TTC549 (cell line): ENCODE measurements around the gene SCAF4.
"Not testable (repeated sequence)": the region's sequence is repeated elsewhere in the genome, so short reads cannot be mapped to it uniquely, and the experiment has no call there.

Source experiments
- FAIRE-seq: peaks from 2 replicates; lab custom pipeline; 2012; peaks lifted over from hg19 to GRCh38; lab: Jason Lieb, UNC

SCAF4 gene

DNA sequence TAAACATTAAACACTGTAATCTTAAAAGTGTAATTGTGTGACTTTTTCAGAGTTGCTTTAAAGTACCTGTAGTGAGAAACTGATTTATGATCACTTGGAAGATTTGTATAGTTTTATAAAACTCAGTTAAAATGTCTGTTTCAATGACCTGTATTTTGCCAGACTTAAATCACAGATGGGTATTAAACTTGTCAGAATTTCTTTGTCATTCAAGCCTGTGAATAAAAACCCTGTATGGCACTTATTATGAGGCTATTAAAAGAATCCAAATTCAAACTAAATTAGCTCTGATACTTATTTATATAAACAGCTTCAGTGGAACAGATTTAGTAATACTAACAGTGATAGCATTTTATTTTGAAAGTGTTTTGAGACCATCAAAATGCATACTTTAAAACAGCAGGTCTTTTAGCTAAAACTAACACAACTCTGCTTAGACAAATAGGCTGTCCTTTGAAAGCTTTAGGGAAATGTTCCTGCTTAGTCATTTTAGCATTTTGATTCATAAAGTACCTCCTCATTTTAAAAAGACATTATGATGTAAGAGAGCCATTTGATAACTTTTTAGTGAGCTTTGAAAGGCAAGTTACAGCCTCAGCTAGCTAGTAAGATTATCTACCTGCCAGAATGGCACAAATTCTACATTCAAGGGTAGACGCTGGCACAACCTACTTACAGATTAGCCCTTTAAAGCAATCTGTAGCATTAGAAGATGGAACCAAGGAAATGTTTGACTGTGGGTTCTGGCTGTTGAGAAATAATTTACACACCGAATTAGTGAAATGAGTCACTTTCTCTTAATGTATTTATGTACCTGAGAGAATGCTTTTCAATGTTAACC is 63.0 kb downstream of the SCAF4 start:
- FAIRE-seq: no peak

DNA sequence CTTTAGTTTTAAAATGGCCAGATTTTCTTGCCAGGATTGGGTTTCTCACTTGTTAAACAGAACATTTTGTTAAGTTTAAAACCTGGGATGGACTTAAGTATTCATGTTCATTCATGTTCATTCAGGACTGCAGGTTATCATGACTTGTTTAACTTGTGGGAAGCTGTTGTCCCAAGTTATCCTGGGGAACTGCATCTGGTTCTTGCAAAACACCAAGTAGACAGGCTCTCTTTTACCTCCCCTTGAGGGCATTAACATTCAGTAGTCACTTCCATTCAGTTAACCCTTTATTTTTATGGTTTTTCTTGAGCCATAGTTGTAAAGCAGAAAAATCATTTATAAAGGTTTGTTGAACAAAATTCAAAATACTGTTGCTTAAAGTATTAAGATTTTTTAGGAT is 64.3 kb downstream of the SCAF4 start:
- no peak for FAIRE-seq

DNA sequence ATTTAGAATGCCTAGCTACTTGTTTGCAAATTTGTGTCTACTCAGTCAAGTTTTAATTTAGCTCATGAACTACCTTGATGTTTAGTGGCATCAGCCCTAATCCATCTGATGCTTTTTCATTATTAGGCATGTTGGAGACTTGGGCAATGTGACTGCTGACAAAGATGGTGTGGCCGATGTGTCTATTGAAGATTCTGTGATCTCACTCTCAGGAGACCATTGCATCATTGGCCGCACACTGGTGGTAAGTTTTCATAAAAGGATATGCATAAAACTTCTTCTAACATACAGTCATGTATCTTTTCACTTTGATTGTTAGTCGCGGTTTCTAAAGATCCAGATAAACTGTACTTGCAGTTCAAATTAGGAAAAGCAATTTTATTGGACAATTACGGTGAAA is 64.8 kb downstream of the SCAF4 start:
- no peak for FAIRE-seq

DNA sequence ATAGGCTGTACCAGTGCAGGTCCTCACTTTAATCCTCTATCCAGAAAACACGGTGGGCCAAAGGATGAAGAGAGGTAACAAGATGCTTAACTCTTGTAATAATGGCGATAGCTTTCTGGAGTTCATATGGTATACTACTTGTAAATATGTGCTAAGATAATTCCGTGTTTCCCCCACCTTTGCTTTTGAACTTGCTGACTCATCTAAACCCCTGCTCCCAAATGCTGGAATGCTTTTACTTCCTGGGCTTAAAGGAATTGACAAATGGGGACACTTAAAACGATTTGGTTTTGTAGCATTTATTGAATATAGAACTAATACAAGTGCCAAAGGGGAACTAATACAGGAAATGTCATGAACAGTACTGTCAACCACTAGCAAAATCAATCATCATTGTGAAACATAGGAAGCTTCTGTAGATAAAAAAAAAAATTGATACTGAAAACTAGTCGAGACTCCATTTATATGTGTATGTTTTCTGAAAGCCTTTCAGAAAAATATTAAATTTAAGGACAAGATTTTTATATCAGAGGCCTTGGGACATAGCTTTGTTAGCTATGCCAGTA is 65.4 kb downstream of the SCAF4 start:
- no peak for FAIRE-seq

DNA sequence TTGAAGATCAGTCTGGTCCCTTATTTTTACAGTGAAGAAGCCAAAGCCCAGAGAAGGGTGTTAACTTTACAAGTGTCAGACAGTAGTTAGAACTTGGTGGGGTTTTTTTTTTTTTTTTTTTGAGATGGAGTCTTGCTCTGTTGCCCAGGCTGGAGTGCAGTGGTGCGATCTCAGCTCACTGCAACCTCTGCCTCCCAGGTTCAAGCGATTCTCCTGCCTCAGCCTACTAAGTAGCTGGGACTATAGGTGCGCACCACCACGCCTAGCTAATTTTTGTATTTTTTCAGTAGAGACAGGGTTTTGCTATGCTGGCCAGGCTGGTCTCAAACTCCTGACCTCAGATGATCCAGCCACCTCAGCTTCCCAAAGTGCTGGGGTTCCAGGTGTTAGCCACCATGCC is 66.0 kb downstream of the SCAF4 start:
- FAIRE-seq: not testable (repeated sequence)

DNA sequence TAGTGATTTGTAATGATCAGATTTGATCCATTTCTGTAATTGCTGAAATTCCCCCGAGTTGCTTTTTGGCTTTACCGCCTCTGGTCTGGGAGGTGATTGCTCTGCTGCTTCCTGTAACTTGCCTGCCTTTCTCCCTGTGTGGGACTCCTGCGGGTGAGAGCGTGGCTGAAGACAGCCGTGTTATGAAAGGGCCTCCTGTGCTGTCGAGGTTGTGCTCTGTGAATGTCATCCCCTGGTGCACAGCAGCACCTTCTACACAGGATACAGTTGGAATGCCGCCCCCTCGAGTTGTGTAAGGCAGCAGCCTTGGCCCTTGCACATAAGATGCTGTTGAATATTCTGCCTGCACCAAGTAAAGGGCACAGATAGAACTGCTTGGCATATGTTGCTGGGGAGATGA is 66.5 kb downstream of the SCAF4 start:
- no peak for FAIRE-seq

DNA sequence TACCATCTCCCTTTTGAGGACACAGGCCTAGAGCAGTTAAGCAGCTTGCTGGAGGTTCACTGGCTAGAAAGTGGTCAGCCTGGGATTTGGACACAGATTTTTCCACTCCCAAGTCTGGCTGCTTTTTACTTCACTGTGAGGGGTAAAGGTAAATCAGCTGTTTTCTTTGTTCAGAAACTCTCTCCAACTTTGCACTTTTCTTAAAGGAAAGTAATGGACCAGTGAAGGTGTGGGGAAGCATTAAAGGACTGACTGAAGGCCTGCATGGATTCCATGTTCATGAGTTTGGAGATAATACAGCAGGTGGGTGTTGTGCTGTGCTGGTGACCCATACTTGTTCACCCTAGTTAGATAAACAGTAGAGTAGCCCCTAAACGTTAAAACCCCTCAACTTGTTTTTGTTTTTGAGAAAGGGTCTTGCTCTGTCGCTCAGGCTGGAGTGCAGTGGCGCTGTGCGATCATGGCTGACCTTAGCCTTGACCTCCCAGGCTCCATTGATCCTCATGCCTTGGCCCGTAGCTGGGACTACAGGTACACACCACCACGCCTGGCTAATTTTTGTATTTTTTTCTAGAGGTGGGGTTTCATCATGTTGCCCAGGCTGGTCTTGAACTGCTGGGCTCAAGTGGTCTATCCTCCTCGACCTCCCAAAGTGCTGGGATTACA is 68.2 kb downstream of the SCAF4 start:
- FAIRE-seq: no peak

DNA sequence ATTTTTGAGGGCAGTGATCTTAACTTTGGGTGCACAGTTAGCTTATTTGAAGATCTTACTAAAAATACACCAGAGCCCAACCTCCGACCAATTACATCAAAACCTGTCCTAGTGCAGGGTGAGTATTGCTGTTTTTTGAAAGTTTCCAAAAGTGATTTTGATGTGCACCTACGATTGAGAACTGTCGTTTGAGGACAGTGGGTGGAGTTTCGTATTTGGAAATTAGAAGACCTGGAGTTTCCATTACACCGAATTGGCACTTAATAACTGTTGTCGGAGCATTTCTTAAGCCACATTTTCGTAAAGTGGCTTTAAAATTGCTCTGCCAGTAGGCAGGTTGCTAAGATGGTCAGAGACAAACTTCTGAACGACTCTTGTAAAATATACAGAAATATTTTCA is 71.3 kb downstream of the SCAF4 start:
- no peak for FAIRE-seq

DNA sequence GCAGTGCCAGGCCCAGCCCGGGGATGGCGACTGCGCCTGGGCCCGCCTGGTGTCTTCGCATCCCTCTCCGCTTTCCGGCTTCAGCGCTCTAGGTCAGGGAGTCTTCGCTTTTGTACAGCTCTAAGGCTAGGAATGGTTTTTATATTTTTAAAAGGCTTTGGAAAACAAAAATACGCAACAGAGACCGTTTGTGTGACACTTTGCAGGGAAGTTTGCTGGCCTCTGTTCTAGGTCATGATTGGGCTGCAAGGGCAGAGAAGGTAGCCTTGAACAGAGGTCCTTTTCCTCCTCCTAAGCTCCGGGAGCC is 71.7 kb downstream of the SCAF4 start:
- FAIRE-seq: no peak

DNA sequence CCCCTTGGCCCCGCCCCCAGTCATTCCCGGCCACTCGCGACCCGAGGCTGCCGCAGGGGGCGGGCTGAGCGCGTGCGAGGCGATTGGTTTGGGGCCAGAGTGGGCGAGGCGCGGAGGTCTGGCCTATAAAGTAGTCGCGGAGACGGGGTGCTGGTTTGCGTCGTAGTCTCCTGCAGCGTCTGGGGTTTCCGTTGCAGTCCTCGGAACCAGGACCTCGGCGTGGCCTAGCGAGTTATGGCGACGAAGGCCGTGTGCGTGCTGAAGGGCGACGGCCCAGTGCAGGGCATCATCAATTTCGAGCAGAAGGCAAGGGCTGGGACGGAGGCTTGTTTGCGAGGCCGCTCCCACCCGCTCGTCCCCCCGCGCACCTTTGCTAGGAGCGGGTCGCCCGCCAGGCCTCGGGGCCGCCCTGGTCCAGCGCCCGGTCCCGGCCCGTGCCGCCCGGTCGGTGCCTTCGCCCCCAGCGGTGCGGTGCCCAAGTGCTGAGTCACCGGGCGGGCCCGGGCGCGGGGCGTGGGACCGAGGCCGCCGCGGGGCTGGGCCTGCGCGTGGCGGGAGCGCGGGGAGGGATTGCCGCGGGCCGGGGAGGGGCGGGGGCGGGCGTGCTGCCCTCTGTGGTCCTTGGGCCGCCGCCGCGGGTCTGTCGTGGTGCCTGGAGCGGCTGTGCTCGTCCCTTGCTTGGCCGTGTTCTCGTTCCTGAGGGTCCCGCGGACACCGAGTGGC is 72.2 kb downstream of the SCAF4 start, which contains the start of gene SOD1:
TSS of gene SOD1 (plus strand) at position 158 of the 723 bp plus-strand sequence. CDS start at position 235, 77 bp downstream.
- no peak for FAIRE-seq

DNA sequence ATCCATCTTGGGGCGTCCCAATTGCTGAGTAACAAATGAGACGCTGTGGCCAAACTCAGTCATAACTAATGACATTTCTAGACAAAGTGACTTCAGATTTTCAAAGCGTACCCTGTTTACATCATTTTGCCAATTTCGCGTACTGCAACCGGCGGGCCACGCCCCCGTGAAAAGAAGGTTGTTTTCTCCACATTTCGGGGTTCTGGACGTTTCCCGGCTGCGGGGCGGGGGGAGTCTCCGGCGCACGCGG is 72.7 kb downstream of the SCAF4 start:
- no peak for FAIRE-seq

DNA sequence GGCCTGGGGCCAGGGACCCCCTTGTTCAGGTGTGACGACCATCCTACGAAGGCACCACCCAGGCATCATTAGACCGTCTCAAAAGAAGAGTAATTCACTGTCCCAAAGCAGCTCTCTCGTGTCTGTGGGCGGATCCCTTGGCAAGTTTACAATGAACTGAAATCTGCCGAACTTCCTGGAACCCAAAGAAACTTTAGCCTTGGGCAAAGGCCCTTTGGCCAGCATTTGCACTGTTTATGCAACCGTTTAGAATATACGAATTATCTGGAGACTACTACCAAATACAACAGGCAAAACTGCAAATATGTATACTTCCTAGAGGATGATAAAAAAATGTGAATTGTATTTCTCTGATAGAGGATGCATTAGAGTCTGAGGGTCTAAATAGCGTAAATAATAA is 73.9 kb downstream of the SCAF4 start:
- FAIRE-seq: no peak

DNA sequence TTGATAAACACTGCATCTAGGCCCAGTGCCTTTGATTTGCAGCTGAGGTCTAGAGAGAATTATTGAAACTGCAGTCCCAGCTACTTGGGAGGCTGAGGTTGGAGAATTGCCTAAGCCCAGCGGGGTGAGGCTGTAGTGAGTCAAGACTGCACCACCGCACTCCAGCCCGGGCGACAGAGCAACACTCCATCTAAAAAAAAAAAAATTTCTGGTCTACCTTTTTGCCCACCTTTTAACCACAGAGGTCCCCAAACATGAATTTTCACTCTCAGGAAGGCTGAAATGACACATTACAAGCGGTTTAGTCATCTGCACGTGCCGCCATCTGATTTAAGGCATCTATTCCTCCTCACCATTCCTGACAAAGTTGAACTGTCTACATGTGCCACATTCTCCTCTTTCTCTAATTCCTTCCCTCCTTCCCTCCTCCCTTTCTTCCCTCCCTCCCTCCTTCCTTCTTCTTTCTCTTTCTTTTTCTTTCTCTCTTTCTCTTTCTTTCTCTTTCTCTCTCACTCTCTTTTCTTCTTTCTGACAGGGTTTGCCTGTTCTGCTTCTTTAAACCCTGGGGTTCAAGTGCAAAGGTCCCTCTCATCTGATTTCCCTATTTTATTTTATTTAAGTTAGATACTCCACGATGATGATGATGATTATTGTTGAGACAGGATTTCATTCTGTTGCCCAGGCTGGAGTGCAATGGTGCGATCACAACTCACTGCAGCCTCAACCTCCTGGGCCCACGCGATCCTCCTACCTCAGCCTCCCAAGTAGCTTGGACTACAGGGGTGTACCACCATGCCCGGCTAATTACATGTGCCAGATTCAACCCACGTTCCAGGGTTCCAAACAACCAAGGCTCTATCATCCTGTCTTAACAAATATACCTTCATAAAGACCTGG is 75.5 kb downstream of the SCAF4 start:
- no peak for FAIRE-seq

DNA sequence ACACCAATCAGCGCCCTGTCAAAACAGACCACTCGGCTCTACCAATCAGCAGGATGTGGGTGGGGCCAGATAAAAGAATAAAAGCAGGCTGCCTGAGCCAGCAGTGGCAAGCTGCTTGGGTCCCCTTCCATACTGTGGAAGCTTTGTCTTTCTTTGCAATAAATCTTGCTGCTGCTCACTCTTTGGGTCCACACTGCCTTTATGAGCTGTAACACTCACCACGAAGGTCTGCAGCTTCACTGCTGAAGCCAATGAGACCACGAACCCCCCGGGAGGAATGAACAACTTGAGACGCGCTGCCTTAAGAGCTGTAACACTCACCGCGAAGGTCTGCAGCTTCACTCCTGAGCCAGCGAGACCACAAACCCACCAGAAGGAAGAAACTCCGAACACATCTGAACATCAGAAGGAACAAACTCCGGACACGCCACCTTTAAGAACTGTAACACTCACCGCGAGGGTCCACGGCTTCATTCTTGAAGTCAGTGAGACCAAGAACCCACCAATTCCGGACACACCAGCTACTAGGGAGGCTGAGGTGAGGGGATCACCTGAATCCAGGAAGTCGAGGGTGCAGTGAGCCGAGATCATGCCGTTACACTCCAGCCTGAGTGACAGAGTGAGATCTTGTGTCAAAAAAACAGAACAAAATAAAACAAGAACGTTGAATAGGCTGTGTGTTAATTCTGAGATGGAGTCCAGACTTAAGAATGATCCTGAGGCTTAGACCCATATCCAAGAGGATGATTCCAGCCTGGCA is 76.9 kb downstream of the SCAF4 start:
- FAIRE-seq: not testable (repeated sequence)

DNA sequence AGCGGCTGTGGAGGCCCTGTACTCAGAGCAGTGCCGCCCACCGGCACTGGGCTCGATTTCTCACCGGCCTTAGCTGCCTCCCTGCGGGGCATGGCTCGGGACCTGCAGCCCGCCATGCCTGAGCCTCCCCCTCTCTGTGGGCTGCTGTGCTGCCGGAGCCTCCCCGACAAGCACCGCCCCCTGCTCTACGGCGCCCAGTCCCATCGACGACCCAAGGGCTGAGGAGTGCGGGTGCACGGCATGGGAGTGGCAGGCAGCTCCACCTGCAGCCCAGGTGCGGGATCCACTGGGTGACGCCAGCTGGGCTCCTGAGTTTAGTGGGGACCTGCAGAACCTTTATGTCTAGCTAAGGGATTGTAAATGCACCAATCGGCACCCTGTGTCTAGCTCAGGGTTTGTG is 77.6 kb downstream of the SCAF4 start:
- FAIRE-seq: no peak

DNA sequence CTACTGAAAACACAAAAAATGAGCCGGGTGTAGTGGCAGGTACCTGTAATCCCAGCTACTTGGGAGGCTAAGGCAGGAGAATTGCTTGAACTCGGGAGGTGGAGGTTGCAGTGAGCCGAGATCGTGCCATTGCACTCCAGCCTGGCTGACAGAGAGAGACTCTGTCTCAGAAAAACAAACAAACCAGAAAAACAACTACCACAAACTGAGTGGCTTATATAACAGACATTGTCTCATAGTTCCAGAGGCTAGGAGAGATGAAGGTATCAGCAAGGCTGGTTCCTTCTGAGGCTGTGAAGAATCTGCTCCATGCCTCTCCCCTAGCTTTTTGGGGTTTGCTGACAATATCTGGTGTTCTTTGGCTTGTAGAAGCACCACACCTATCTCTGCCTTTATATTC is 80.4 kb downstream of the SCAF4 start:
- FAIRE-seq: not testable (repeated sequence)

DNA sequence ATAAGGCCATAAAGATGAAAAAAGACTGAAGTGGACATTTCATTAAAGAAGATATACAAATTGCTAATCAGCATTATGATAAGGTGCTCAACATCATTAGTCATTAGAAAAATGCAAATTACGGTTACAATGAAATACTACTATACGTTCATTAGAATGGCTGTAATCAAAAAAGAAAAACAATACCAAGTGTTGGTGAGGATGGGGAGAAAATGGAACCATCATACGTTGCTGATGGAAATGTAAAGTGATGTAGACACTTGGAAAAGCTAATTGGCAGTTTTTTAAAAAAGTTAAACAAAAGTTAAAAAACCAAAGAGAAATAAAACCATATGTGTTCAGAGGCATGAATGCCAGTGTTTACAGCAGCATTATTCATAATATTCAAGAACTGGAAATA is 81.0 kb downstream of the SCAF4 start:
- FAIRE-seq: no peak

DNA sequence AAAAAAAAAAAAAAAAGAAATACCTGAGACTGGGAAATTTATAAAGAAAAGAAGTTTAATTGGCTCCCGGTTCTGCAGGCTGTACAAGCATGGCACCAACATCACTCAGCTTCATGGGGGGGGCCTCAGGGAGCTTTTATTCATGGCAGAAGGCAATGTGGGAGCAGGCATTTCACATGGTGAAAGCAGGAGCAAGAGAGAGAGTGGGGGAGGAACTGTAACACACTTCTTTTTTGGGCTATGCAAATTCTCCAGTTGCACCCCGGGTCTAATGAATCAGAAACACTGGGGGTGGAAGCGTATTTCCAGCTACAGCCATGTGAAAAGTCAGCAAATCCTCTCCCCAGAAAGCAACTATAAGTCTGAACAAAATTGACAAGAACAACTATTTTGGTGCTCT is 84.3 kb downstream of the SCAF4 start:
- FAIRE-seq: no peak

DNA sequence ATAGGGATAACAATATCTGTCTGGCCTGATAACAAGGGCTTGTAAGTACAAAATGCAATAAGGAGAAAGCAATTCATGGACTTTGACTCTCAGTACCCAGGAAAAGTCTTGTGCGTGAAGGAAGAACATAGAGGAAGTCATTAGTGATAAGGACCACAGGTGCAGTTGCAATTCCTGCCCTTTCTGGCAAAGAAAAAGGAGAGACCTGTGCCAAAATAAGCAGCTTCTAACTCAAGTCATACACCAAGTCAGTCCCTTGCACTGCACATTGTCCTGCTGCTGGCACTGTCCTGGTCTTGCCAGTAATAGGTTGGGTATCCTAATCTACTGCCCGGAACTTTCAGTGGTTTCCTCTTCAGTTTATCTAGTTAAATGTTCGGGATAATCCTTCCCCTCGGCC is 87.3 kb downstream of the SCAF4 start:
- no peak for FAIRE-seq

DNA sequence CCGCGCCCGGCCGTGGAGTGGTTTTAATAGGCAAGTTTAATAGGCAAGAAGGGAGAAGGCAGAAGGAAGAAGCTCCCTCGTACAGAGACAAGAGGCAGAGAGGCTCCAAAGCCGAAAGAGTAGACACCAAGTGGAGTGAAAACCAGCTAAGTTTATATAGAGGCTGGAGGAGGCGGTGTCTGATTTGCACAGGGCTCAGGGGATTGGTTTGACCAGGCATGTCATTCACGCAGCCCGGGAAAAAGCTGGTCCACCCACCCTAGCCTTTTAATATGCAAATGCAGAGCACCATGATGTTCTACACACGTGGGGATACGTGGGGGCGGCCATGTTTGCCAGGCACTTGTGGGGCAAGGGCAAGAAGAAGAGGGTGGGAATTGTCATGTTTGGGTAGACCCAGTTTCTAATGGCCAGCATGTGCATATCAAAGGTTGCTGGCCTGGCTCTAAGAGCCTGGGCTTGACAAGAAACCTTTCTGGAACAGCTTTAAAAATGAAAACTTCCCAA is 90.4 kb downstream of the SCAF4 start:
- FAIRE-seq: no peak

DNA sequence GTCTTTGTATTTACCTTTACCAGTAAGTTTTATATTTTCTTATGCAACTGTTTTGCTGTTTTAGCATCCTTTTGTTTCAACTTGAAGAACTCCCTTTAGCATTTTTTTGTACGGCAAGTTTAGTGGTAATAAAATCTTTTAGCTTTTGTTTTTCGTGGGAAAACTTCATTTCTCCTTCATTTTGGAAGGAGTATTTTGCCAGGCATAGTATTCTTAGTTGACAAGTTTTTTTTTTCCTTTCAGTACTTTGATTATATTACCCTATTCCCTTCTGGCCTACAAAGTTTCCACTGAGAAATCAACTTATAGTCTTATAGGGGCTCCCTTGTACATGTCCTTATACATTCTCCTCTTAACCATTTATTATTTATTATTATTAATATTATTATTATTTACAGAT is 95.0 kb downstream of the SCAF4 start:
- FAIRE-seq: no peak
